ENCODE results near the gene HSPBP1.
A peak's percentile ranks its signal among the peaks of the same experiment; 100 is the strongest.

The HSPBP1 gene

GRCh38 chr19:55304980-55305379 lies 25.1 kb upstream of the HSPBP1 start:
- no peak for DNase-seq

GRCh38 chr19:55304279-55304978 lies 24.5 kb upstream of the HSPBP1 start:
- DNase-seq, result peak; percentile 55

- DNase-seq, result no peak
Observed at GRCh38 chr19:55303477-55303876, 23.6 kb upstream of the HSPBP1 start.

GRCh38 chr19:55302318-55302703 lies 22.4 kb upstream of the HSPBP1 start:
- no peak for DNase-seq

GRCh38 chr19:55301459-55302317 lies 21.8 kb upstream of the HSPBP1 start:
- DNase-seq, result peak; percentile 96

- no peak for DNase-seq
Observed at GRCh38 chr19:55300886-55301458, 21.1 kb upstream of the HSPBP1 start.

- no peak for DNase-seq
Observed at GRCh38 chr19:55299991-55300390, 20.1 kb upstream of the HSPBP1 start.

- DNase-seq, result no peak
Observed at GRCh38 chr19:55297267-55297666, 17.4 kb upstream of the HSPBP1 start.

- no peak for DNase-seq
Observed at GRCh38 chr19:55289117-55289796, 9.3 kb upstream of the HSPBP1 start.

GRCh38 chr19:55287361-55288079 lies 7.6 kb upstream of the HSPBP1 start:
- no peak for DNase-seq

- no peak for DNase-seq
Observed at GRCh38 chr19:55285229-55285890, 5.5 kb upstream of the HSPBP1 start.

- no peak for DNase-seq
Observed at GRCh38 chr19:55284405-55285058, 4.6 kb upstream of the HSPBP1 start.

- DNase-seq, result peak; percentile 31
Observed at GRCh38 chr19:55283548-55284377, 3.9 kb upstream of the HSPBP1 start, which contains the start of gene BRSK1. TSS of gene BRSK1 (plus strand) at chr19:55283997. CDS start at chr19:55284443, 446 bp downstream.

GRCh38 chr19:55279340-55279739 lies 570 bp downstream of the HSPBP1 start:
- no peak for DNase-seq

- DNase-seq, result no peak
Observed at GRCh38 chr19:55278391-55279135, 1.3 kb downstream of the HSPBP1 start.

GRCh38 chr19:55277494-55277893 lies 2.4 kb downstream of the HSPBP1 start:
- no peak for DNase-seq

GRCh38 chr19:55276720-55277430 lies 3.0 kb downstream of the HSPBP1 start:
- DNase-seq, result no peak

GRCh38 chr19:55275851-55276719 lies 3.8 kb downstream of the HSPBP1 start:
- DNase-seq, result peak; percentile 48
